ENCODE measurements around the gene INAFM2. TPM values are rescaled to one million over a fixed set of nuclear protein-coding genes. Genes with fewer than 3 reads are reported as not detected.
A peak's percentile ranks its signal among the peaks of the same experiment; 100 is the strongest.

Gene INAFM2
- total and polyA plus RNA-seq, 8 donors: 20.5 to 37.1 (median 23.7) TPM

- H3K27ac ChIP-seq: no peak overlapping the region
- DNase-seq: no peak
- peaks cover 0 to 19% of the 10 kb centered on the region in 2 donors for H3K4me1 ChIP-seq
- no peak for ATAC-seq
- H3K9me3 ChIP-seq: no peaks in the 10 kb centered on the region
- no peak for TF ChIP-seq CTCF (IDR thresholded peaks at IDR 0.05)
- peaks cover 0 to 6% of the 10 kb centered on the region in 2 donors for H3K27me3 ChIP-seq
- H3K36me3 ChIP-seq: no peaks in the 10 kb centered on the region
- intact Hi-C loops (cut with DNase I): no loop called here
- peak overlapping the region; percentile 48 to 58 for H3K4me3 ChIP-seq
Measured at GRCh38 chr15:40357246-40357645, 33.8 kb downstream of the INAFM2 start.

DNA sequence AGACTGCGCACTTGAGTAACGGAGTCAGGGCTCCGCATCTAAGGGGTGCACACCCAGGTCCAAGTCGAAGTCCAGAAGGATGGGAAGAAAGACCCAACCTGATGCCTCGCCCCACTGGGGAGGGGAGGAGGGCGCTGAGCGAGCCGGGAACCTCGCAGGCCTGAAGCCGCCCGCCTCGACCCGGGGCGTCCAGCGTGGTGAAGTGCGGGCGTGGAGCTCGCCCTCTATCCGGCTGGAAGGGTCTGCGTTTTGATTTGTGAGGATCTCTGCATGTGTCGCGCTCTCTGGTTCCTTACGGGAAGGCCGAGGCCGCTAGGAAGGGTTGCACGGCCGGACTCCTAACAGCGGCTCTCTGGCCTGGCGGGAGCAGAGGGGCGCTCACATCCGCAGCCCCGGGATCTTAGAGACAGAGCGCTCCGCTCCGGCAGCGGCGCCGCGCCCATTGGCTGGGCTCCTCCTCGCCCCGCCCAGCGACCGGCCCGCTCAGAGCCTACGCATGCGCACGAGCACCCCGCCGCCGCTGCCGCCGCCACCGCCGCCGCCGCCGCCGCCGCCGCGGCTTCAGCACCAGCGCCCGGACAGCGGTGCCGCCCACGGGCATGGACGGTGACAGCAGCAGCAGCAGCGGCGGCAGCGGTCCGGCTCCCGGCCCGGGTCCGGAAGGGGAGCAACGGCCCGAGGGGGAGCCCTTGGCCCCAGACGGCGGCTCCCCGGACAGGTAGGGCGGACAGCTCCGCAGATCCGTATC, 34.4 kb downstream of the INAFM2 start, which contains the start of gene DISP2:
Gene DISP2 (plus strand): TSS at position 497 of the 748 bp plus-strand sequence. CDS start 103 bp downstream, at position 600.
- peak; percentile 84 to 97 (median 86) for DNase-seq
- Histone ChIP-seq H3K36me3 (no peaks in the 10 kb centered on the region), H3K27me3 (peaks cover 0 to 6% of the 10 kb centered on the region in 2 donors), H3K27ac (no peak within 1 kb of the TSS), H3K4me1 (peaks cover 0 to 19% of the 10 kb centered on the region in 2 donors), H3K9me3 (no peaks in the 10 kb centered on the region), H3K4me3 (peak within 1 kb of the TSS; percentile 48 to 58)
- TF ChIP-seq CTCF (IDR thresholded peaks at IDR 0.05): no peak
- intact Hi-C loops (cut with DNase I): no loop called here
- peak; percentile 93 for ATAC-seq

GRCh38 chr15:40358471-40359353, 35.2 kb downstream of the INAFM2 start:
- peak; percentile 23 for ATAC-seq
- intact Hi-C loops (cut with DNase I): no loop called here
- H3K27ac ChIP-seq: no peak overlapping the region
- H3K9me3 ChIP-seq: no peaks in the 10 kb centered on the region
- H3K36me3 ChIP-seq: no peaks in the 10 kb centered on the region
- TF ChIP-seq CTCF (IDR thresholded peaks at IDR 0.05): no peak
- peaks cover 0 to 19% of the 10 kb centered on the region in 2 donors for H3K4me1 ChIP-seq
- DNase-seq: peak in 2 of 4 donors; percentile 36 to 81
- peaks cover 0 to 6% of the 10 kb centered on the region in 2 donors for H3K27me3 ChIP-seq
- peak overlapping the region; percentile 48 to 58 for H3K4me3 ChIP-seq

DNA sequence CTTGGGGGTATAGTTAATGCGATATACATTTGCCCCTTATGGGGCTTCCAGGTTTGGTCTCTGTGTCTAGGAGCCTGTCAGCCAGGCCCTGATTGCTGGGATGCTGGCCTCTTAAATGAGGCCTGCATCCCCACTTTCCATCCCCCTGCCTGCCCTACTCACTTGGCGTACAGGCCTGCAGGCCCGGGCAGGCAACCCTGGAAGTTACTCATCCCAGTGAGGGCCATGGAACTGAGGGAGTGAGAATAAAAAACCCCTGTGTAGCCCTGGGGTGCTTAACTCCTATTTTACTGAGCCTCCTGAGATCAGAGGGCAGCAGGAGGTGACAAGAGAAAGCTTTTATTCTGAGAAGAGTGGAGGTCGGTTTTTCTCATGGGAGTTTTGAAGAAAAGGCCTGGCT, 36.5 kb downstream of the INAFM2 start:
- H3K4me1 ChIP-seq: peaks cover 0 to 19% of the 10 kb centered on the region in 2 donors
- DNase-seq (no peak), ATAC-seq (no peak)
- no peak for TF ChIP-seq CTCF (IDR thresholded peaks at IDR 0.05)
- intact Hi-C loops (cut with DNase I): no loop called here
- peaks cover 0 to 6% of the 10 kb centered on the region in 2 donors for H3K27me3 ChIP-seq
- no peak overlapping the region for H3K4me3 ChIP-seq
- H3K27ac ChIP-seq: no peak overlapping the region
- H3K36me3 ChIP-seq: no peaks in the 10 kb centered on the region
- H3K9me3 ChIP-seq: no peaks in the 10 kb centered on the region

DNA sequence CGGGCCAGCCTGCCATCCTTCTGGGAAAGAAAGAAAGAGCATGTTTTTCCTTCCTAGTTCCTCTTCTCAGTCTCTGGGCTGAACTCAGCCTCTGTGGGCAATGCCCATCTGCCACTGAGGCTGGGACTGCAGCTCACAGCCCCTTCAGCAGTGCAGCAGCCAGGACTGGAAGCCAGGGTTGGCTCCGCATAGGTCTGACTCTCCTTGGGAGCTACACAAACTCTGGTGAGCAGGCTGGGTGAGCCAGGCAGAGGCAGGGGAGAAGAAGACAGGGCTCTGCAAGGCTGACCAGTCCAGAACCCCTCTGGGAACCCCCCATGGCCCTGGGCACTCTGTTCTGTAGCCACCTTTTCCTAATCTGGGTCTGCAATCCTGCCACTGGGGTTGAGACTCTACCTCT, 38.1 kb downstream of the INAFM2 start:
- no peaks in the 10 kb centered on the region for H3K36me3 ChIP-seq
- H3K27ac ChIP-seq: no peak overlapping the region
- H3K4me3 ChIP-seq: no peak overlapping the region
- DNase-seq: no peak
- no peak for TF ChIP-seq CTCF (IDR thresholded peaks at IDR 0.05)
- peaks cover 0 to 6% of the 10 kb centered on the region in 2 donors for H3K27me3 ChIP-seq
- no peaks in the 10 kb centered on the region for H3K9me3 ChIP-seq
- peaks cover 0 to 21% of the 10 kb centered on the region in 2 donors for H3K4me1 ChIP-seq
- intact Hi-C loops (cut with DNase I): no loop called here
- no peak for ATAC-seq
